Measurements from ENCODE around the gene LARP1B.
"Not testable (repeated sequence)": the region's sequence is repeated elsewhere in the genome, so short reads cannot be mapped to it uniquely, and the experiment has no call there.

Gene LARP1B

DNA sequence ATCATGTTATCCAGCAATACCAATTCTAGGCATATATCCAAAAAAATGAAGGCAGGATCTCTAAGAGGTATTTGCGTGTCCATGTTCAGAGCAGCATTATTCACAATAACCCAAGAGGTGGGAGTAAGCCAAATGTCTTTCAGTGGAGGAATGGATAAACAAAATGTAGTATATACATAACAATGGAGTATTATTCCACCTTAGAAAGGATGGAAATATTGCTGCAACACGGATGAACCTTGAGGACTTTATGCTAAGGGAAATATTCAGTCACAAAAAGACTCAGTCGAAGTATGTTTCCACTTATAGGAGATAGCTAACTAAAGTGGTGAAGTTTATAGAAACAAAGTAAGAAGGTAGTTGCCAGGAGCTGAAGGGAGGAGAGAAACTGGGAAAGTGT lies 74.3 kb downstream of the LARP1B start:
- no peak for DNase-seq (ENCODE audit: low read depth in 2 of 2)

DNA sequence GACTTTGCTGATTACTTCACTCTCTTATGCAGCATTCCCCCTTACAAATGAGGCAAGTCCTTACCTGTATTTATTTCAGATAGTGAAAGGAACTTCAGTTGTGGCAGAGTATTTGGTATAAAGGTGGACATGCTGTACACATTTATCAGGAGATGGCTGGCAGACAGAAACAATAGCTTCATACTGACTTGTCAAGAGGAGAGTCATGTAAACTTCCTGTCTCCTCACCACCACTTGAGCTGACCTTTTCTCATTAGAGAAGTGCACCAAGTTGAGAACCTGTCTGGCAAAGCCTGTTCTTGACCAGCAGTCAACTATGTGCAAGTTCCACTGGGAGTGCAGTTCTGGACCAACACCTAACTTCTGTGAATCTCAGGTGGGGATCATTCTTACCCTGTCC lies 80.8 kb downstream of the LARP1B start:
- DNase-seq (ENCODE audit: low read depth in 2 of 2), result no peak

DNA sequence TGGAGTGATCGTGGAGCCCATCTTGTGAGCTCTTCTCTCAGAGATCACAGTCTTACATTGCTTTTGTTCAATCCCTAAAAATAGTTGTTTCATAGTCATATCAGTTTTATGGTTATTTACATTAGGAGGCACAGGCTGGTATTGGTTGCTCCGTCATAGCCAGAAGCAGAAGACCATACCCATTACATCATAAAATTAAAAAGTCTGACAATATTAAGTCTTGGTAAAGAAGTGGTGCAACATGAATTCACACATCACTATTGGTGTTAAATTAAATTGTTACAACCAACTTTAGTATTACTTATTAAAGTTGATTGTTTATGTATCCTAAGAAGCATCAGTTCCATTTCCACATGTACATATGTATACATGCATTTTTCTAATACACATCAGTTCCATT lies 84.6 kb downstream of the LARP1B start:
- no peak for DNase-seq (ENCODE audit: low read depth in 2 of 2)

DNA sequence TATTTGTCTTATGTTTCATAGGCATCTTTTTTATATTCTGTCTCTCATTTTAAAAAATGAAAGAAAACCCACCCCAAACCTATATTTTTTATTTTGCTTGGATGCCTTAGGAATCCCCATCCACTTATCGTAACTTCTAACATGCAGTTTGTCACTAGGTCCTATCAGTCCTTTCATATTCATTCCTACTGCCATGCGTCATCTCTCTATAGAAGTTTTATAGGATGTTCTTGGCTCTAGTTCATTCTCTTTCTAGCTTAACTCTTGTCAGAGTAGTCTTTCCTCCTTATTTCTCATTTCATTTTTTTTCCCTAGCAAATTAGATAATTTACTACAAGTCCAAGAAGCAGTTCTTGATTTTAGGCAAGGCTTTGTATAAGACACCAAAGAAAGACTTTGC lies 92.7 kb downstream of the LARP1B start:
- DNase-seq (ENCODE audit: low read depth in 2 of 2), result no peak

DNA sequence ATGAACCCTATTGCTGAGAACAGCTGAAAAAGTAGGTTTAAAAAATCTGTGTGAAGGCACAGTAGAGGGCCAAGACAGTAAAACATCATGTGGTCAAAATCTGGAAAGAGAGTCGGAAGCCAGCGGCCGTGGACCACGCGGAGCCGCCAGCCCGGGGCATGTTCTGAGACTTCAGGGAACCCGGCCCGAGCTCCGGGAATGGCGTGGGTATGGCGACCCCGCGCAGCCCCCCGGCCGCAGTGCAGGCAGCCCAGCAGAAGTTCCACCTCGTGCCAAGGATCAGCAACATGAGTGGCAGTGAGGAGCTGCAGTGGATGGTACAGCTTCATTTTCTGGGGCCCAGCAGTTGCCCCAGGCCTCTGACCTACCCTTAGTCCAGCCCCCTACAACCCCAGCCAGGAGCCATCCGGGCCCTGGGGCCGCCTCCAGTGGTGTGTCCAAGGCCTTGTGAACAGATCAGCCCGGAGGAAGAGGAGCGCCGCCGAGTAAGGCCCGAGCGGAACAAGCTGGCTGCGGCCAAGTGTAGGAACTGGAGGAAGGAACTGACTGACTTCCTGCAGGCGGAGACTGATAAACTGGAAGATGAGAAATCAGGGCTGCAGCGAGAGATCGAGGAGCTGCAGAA lies 94.2 kb downstream of the LARP1B start:
- no peak for DNase-seq (ENCODE audit: low read depth in 2 of 2)

DNA sequence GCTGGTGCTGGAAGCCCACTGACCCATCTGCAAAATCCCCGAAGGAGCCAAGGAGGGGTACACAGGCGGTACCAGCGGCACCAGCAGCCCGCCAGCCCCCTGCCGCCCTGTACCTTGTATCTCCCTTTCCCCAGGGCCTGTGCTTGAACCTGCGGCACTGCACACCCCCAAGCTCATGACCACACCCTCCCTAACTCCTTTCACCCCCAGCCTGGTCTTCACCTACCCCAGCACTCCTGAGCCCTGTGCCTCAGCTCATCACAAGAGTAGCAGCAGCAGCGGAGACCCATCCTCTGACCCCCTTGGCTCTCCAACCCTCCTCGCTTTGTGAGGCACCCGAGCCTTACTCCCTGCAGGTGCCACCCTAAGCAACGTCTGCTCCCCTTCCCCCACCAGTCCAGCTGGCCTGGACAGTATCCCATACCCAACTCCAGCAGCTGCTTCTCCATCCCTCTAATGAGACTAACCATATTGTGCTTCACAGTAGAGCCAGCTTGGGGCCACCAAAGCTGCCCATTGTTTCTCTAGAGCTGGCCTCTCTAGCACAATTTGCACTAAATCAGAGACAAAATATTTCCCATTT lies 94.9 kb downstream of the LARP1B start:
- no peak for DNase-seq (ENCODE audit: low read depth in 2 of 2)

DNA sequence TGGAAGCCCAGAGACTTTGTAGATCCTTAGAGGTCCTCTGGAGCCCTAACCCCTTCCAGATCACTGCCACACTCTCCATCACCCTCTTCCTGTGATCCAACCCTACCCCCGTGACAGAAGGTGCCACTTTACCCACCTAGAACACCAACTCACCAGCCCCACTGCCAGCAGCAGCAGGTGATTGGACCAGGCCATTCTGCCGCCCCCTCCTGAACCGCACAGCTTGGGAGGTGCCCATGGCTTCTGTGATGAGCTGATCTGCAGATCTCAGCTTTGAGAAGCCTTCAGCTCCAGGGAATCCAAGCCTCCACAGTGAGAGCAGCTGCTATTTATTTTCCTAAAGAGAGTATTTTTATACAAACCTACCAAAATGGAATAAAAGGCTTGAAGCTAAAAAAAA lies 95.4 kb downstream of the LARP1B start:
- DNase-seq (ENCODE audit: low read depth in 2 of 2), result not testable (repeated sequence)

DNA sequence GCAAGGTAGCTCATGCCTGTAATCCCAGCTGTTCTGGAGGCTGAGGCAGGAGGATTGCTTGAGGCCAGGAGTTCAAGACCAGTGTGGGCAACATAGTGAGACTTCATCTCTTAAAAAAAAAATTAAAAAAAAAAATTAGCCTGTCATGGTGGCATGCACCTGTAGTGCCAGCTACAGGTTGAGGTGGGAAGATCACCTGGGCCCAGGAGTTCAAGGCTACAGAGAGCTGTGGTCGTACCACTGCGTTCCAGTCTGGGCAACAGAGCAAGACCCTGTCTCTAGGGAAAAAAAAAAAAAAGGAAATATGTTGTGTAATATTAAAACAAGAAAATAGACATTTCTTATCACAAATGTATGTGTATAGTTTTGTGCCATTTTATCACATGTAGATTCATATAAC lies 97.8 kb downstream of the LARP1B start:
- DNase-seq (ENCODE audit: low read depth in 2 of 2), result no peak

DNA sequence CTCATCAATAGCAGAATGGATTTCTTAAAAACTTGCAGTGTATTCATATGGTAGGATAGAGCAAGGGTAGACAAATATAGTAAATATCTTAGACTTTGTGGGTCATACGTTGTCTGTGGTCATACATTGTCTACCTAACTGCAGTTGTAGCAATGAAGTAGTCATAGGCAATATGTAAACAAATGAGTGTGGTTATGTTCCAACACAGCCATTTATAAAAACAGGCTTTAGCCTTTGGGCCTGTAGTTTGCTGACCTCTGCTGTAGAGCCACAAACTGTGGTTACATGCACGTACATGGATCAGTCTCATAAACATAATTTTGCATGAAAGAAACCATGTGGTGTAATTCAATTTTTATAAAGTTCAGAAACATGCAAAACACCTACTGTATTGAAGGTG lies 98.9 kb downstream of the LARP1B start:
- DNase-seq (ENCODE audit: low read depth in 2 of 2), result no peak

DNA sequence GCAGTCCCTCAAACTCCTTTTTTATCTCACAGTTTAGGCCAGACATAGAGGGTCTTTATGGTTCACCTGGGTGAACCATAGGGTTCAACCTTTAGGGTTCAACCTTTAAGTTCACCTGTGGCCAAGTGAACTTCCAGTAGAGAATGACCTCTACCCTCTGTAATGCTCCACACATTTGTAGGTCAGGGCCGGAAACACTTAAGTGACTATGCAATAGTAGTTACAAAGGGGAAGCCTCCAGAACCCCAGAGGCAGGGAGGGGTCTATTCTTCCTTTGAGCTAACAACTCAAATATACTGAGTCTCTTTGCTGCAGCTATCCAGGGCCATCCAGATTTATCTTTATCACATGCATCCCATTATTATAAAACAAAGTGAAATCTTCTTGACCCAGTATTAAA lies 100.0 kb downstream of the LARP1B start:
- no peak for DNase-seq (ENCODE audit: low read depth in 2 of 2)

DNA sequence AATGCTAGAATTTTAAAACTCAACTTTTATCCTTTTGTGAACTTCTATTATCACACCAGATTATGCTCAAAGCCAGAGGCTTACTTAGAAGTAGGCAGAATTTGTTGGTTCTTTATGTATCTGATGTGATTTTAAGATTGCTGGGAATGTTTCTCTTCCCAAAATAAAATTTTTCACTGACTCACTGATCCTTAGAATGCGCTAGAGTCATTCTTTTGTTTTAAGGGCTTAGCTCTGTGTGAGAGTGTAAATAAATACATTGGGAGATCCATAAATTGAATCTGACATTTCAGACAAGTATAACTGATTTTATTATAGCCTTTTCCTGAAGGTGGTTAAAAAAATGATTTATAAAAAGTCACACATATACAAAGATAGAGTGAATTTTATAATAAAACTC lies 101.3 kb downstream of the LARP1B start:
- no peak for DNase-seq (ENCODE audit: low read depth in 2 of 2)

DNA sequence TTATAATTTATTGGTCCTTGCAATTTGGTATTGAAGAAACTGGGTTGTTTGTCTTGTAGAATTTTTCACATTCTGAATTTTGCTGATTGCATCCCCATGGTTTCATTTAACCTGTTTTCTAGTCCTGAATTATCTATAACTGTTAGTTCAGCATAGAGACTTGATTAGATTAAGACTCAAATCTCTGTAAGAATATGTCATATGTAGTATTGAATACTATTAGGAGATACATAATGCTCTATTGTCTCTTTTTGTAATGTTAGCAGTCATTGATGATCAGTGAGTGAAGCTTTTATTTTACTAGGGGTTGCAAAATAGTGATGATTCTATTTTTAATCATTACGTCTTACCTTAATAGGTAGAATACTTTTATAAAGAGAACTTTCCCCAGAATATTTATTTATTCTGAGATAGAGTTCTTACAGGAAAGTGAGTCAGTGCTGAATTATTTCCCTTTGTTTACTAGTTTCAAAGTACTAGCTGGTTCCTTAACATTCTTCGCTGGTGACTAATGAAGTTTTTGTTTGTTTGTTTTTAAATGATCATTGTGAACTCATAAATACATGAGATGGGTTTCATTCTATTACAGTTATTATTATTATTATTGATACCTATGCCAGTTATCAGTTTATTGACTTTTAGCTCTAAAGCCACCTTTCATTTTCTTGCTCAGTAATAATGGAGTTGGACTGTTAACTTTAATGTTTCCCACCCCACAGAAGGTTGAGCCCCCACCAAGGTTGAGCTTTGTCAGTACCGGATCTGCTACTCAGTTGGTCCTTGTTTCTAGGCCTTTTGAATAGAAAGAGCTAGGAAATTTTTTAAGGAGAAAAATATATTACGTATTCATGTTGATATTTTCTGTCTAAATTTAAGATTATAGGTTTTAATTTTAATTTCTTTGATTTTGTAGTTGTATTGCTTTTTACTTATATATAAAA lies 102.3 kb downstream of the LARP1B start:
- no peak for DNase-seq (ENCODE audit: low read depth in 2 of 2)

DNA sequence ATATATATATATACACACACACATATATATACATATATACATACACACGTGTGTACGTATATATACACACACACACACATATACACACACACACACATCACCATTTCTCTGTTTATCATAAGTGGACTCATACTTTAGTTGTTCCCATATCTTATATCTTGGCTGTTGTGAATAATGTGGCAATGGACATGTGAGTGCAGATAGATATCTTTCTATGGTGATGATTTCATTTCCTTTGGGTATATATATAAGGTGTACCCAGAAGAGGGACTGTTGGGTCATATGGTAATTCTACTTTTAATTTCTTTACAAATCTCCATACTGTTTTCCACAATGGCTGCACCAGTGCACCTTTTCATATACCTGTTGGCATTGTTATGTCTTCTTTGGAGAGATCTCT lies 105.9 kb downstream of the LARP1B start:
- no peak for DNase-seq (ENCODE audit: low read depth in 2 of 2)

DNA sequence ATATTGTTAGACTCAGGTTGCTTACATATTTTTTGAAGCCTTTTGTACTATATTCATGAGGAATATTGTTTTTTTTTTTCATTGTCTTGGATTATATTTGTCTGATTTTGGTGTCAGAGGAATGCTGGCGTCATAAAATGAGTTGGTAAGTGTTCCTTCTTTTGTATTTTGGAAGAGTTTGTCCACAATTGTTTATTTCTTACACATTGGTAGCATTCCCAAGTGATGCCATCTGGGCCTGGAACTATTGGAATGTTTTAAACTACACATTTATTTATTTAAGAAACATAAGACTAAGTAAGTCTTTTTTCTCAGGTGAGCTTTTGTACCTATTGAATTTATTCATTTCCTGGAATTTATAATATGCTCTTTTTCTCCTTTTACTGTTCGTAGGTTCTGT lies 107.6 kb downstream of the LARP1B start:
- no peak for DNase-seq (ENCODE audit: low read depth in 2 of 2)

DNA sequence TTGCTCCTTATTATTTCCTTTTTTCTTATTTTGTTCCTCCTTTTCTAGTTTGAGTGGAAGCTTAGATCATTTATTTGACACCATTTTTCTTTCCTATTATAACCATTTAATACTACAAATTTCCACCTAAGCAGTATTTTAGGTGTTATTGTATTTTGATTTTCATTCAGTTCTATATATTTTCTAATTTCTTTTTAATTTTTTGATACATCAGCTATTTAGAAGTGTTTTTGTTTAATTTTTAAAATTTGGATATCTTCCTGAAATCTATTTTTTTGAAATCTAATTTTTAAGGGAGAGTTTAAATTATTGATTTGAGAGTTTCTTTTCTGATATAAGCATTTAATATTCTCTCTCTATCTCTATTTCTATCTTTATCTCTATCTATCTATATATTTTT lies 108.1 kb downstream of the LARP1B start:
- DNase-seq (ENCODE audit: low read depth in 2 of 2), result no peak

DNA sequence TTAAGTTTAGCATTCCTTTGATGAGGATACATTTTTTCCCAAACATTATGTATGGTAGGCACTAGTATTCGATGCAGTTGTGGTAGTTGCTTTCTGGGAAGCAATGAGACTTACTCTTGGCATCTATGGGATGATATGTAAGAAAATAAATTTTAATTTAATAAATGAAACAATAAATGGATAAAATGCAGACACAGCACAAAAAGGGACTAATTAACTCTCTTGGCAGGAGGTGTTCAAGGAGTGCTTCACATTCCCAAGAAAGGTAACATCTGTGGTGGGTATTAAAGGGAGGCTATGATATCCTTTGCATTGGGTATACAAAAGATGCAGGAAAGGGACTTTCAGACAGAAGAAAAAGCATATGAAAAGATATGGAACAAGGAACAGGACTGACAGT lies 115.5 kb downstream of the LARP1B start:
- DNase-seq (ENCODE audit: low read depth in 2 of 2), result no peak

DNA sequence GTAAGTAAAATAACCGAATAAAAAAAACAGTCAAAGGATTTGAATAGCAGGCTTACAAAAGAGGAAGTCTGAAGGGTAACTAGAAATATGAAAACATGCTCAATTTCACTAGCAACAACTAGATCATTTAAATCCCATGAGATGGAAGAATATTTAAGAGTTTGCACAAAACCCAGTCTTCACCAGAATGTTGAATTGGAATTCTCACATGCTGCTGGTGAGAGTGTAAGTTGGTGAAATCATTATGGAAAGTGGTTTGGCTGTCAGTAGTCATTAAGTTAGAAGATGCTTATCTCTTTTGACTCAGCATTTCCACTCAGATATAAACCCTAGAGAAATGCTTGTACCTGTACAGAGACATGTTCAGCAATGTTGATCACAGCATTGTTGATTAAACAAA lies 116.4 kb downstream of the LARP1B start:
- DNase-seq (ENCODE audit: low read depth in 2 of 2), result no peak

DNA sequence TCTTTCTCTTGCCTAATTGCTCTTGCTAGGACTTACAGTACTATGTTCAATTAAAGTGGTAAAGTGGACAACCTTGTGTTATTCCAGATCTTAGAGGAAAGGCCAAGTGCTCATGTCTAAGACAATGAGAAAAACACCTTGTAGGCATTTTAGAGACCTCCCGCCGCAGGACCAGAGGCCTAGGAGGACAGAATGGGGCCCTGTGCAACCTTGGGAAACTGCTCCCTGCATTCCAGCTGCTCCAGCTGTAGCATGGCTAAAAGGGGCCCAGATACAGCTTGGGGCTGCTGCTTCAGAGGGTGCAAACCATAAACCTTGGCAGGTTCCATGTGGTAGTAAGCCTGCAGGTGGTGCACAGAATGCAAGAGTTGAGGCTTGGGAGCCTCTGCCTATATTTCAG lies 125.5 kb downstream of the LARP1B start:
- DNase-seq (ENCODE audit: low read depth in 2 of 2), result no peak

DNA sequence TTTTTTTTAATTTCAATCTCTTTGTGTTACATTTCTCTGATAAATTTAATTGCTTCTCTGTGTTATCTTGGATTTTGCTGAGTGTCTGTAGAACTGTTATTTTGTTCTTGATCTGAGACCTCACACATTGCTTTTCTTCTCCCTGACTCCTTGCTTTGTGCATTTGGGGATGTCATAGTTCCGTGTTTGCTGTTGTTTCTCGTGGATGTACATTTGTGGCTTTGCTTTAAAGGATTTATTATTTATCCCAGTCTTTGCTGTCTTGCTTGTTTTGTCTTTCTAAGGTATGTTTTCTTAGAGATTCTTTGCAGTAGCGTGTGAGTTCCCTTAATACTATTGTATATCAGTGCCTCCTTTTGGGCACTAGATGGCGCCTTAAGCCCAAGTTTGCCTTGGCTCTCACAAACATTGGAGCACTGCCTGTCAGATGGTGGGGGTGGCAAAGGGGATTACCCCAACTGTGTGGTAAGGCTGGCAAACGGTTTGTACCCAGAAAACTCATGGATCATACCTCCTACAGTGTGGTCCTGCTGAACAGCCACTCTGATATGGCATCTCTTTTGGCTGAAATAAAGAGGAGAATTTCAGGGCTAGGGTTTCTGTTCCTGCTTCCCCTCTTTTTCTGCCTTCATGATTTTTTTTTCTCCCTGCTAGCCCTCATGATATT lies 130.1 kb downstream of the LARP1B start:
- DNase-seq (ENCODE audit: low read depth in 2 of 2), result peak; percentile 39 to 44

DNA sequence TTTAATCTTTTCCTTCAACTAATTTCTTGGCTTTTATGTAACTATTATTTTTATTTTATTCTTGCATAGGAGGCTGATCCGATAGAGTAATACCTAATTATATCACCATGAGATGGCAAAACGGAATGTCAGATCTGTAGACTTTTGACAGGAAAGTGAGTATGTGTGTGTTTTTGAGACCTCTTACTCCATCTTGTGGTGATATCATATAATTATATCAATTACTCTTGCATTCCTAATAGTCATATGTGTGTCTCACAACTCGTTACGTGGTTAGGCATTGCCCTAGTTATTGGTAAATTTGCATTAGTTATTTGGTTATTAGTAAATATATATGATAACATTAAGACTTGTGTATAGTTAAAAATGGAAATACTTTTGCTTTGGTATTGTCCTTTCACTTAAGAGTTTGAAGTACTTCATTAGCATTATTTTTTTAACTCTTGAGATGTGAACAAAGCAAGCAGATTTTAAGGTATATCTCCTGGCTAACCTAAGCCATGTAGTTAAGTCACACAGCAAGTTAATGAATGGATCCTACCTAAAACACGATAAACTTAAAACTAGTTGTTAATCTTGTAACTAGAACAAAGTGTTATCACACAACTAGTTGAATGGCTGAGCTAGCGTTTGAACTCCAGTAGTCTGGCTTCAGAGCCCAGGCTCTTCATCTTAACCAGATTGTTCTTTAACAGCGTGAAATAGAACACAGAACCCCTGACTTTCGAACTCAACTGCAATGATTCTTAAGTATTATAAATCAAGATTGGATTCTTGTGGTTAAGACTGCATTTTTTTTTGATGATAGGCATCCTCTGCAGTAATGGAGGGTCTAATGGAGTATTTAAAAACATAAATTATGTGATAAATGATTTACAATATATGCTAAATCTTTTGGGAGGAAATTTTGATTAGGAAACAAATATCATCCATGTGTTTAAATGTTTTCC lies 159.4 kb downstream of the LARP1B start:
- DNase-seq (ENCODE audit: low read depth in 2 of 2), result no peak

DNA sequence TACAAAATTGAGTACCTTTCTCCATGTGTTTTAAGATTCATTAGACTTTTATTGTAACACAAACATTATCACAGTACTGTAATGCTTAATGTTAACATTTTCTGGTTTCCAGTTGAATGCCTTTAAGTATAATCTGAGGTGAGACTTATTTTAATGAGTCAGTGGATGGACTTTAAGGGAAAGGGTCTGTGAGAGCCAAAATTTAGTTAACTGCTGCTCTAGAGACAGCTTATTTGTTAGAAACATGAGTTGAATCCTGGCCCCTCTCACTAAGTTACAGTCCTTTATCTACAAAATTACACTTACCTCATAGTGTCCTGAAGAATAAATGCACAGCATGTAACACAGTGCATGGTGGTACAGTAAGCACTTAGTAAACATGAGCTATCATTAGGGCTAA lies 160.5 kb downstream of the LARP1B start:
- no peak for DNase-seq (ENCODE audit: low read depth in 2 of 2)

Measured in stimulated activated CD4-positive, alpha-beta T cell treated with anti-CD3 and anti-CD28 coated beads, Interleukin-12 subunit alpha, Interleukin-12 subunit beta, amount 100 ng/mL, for 24 hours (primary cell).